Measurements from ENCODE around the gene PILRB.
"Not testable (repeated sequence)": the region's sequence is repeated elsewhere in the genome, so short reads cannot be mapped to it uniquely, and the experiment has no call there.

The PILRB gene

DNA sequence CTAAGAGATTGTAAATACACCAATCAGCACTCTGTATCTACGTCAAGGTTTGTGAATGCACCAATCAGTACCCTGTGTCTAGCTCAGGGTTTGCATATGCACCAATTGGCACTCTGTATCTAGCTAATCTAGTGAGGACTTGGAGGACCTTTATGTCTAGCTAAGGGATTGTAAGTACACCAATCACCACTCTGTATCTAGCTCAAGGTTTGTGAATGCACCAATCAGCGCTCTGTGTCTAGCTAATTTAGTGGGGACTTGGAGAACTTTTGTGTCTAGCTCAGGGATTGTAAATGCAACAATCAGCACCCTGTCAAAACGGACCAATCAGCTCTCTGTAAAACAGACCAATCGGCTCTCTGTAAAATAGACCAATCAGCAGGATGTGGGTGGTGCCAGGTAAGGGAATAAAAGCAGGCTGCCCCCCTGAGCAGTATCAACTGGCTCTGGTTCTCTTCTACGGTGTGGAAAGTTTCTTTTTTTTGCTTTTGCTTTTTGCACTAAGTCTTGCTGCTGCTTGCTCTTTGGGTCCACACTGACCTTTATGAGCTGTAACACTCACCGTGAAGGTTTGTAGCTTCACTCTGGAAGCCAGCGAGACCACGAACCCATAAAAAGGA is 24.4 kb downstream of the PILRB start:
- not testable (repeated sequence) for H3K4me3 ChIP-seq (ENCODE audit: low read depth in 1 of 2, low read length in 2 of 2); H3K9ac ChIP-seq (ENCODE audit: low read length); H3K36me3 ChIP-seq (ENCODE audit: insufficient read depth, low read length); H3K27me3 ChIP-seq (ENCODE audit: control insufficient read depth in 1 of 2, insufficient read depth in 2 of 2, low read length in 2 of 2); H3K27ac ChIP-seq (ENCODE audit: low read depth, low read length); H3K9me3 ChIP-seq (ENCODE audit: low read length); H3K4me1 ChIP-seq (ENCODE audit: insufficient read depth, low read length)

GRCh38 chr7:100384628-100385294 is 26.8 kb downstream of the PILRB start:
- Histone ChIP-seq H3K36me3 (ENCODE audit: insufficient read depth, low read length) (no peaks in the 10 kb centered on the region), H3K9ac (ENCODE audit: low read length) (no peak overlapping the region), H3K4me3 (ENCODE audit: low read depth in 1 of 2, low read length in 2 of 2) (no peak overlapping the region), H3K4me1 (ENCODE audit: insufficient read depth, low read length) (no peaks in the 10 kb centered on the region), H3K27ac (ENCODE audit: low read depth, low read length) (no peak overlapping the region), H3K9me3 (ENCODE audit: low read length) (no peaks in the 10 kb centered on the region), H3K27me3 (ENCODE audit: control insufficient read depth in 1 of 2, insufficient read depth in 2 of 2, low read length in 2 of 2) (no peaks in the 10 kb centered on the region)

GRCh38 chr7:100386940-100387339 is 29.0 kb downstream of the PILRB start:
- no peak overlapping the region for H3K4me3 ChIP-seq (ENCODE audit: low read depth in 1 of 2, low read length in 2 of 2)
- H3K27ac ChIP-seq (ENCODE audit: low read depth, low read length): no peak overlapping the region
- no peaks in the 10 kb centered on the region for H3K27me3 ChIP-seq (ENCODE audit: control insufficient read depth in 1 of 2, insufficient read depth in 2 of 2, low read length in 2 of 2)
- no peak overlapping the region for H3K9ac ChIP-seq (ENCODE audit: low read length)
- no peaks in the 10 kb centered on the region for H3K9me3 ChIP-seq (ENCODE audit: low read length)
- H3K4me1 ChIP-seq (ENCODE audit: insufficient read depth, low read length): no peaks in the 10 kb centered on the region
- no peaks in the 10 kb centered on the region for H3K36me3 ChIP-seq (ENCODE audit: insufficient read depth, low read length)

DNA sequence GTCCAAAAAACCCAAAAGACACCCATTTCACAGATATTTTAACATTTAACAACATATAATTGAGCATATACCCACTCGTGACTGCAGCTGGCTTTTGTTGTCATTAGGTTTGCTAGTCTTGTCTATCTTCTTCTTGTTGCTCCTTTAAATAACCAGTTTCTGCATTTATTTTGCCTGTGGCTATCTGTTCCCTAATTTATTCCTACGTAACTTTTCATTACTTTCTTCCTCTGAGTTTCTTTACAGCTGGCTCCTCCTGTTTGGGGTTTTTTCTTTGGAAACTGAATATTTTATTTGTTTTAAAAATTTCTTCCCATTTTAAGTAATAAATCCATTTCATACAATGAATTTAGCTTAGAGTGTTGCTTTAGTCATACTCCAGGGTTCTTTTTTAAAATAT is 29.8 kb downstream of the PILRB start:
- Histone ChIP-seq H3K4me1 (ENCODE audit: insufficient read depth, low read length) (no peaks in the 10 kb centered on the region), H3K4me3 (ENCODE audit: low read depth in 1 of 2, low read length in 2 of 2) (no peak overlapping the region), H3K9me3 (ENCODE audit: low read length) (no peaks in the 10 kb centered on the region), H3K36me3 (ENCODE audit: insufficient read depth, low read length) (no peaks in the 10 kb centered on the region), H3K9ac (ENCODE audit: low read length) (no peak overlapping the region), H3K27ac (ENCODE audit: low read depth, low read length) (no peak overlapping the region), H3K27me3 (ENCODE audit: control insufficient read depth in 1 of 2, insufficient read depth in 2 of 2, low read length in 2 of 2) (no peaks in the 10 kb centered on the region)

GRCh38 chr7:100389437-100390088 is 31.6 kb downstream of the PILRB start:
- Histone ChIP-seq H3K4me1 (ENCODE audit: insufficient read depth, low read length) (no peaks in the 10 kb centered on the region), H3K9me3 (ENCODE audit: low read length) (no peaks in the 10 kb centered on the region), H3K27ac (ENCODE audit: low read depth, low read length) (no peak overlapping the region), H3K4me3 (ENCODE audit: low read depth in 1 of 2, low read length in 2 of 2) (no peak overlapping the region), H3K27me3 (ENCODE audit: control insufficient read depth in 1 of 2, insufficient read depth in 2 of 2, low read length in 2 of 2) (no peaks in the 10 kb centered on the region), H3K9ac (ENCODE audit: low read length) (no peak overlapping the region), H3K36me3 (ENCODE audit: insufficient read depth, low read length) (no peaks in the 10 kb centered on the region)

GRCh38 chr7:100390286-100391009 is 32.5 kb downstream of the PILRB start:
- no peaks in the 10 kb centered on the region for H3K36me3 ChIP-seq (ENCODE audit: insufficient read depth, low read length)
- H3K4me3 ChIP-seq (ENCODE audit: low read depth in 1 of 2, low read length in 2 of 2): no peak overlapping the region
- no peak overlapping the region for H3K9ac ChIP-seq (ENCODE audit: low read length)
- no peaks in the 10 kb centered on the region for H3K9me3 ChIP-seq (ENCODE audit: low read length)
- H3K4me1 ChIP-seq (ENCODE audit: insufficient read depth, low read length): no peaks in the 10 kb centered on the region
- H3K27ac ChIP-seq (ENCODE audit: low read depth, low read length): no peak overlapping the region
- no peaks in the 10 kb centered on the region for H3K27me3 ChIP-seq (ENCODE audit: control insufficient read depth in 1 of 2, insufficient read depth in 2 of 2, low read length in 2 of 2)

DNA sequence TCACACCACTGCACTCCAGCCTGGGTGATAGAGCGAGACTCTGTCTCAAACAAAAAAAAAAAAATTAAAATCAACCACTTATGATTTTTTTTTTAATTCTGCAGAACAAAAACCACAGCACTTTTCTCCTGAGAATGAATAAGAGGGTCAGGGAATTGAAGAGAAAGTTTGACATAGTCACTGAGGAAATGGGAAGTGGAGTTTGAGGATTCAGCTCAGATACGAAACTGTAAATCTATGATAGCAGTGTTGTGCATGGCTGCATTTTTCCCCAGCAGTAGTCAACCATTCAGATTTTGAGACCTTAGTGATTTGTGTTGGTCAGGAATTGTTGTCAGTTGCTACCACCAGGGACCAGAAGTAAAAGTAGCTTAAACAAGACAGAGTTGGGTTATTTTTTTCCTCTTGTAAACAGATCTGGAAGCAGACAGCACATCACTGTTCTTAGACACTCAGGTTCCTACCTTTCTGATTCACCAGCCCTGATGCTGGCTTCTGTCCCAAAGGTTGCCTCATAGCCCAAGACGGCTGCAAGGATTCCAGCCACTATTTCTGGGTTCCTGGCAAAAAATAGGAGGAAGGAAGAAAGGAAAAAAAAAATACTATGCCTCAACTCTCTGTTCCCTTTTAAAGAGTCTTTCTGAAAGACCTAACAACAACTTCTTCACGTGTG is 35.5 kb downstream of the PILRB start:
- H3K4me3 ChIP-seq (ENCODE audit: low read depth in 1 of 2, low read length in 2 of 2): no peak overlapping the region
- H3K4me1 ChIP-seq (ENCODE audit: insufficient read depth, low read length): no peaks in the 10 kb centered on the region
- H3K27ac ChIP-seq (ENCODE audit: low read depth, low read length): no peak overlapping the region
- no peaks in the 10 kb centered on the region for H3K9me3 ChIP-seq (ENCODE audit: low read length)
- no peaks in the 10 kb centered on the region for H3K36me3 ChIP-seq (ENCODE audit: insufficient read depth, low read length)
- H3K27me3 ChIP-seq (ENCODE audit: control insufficient read depth in 1 of 2, insufficient read depth in 2 of 2, low read length in 2 of 2): no peaks in the 10 kb centered on the region
- no peak overlapping the region for H3K9ac ChIP-seq (ENCODE audit: low read length)

GRCh38 chr7:100394077-100394476 is 36.2 kb downstream of the PILRB start:
- Histone ChIP-seq H3K36me3 (ENCODE audit: insufficient read depth, low read length) (no peaks in the 10 kb centered on the region), H3K9ac (ENCODE audit: low read length) (no peak overlapping the region), H3K4me3 (ENCODE audit: low read depth in 1 of 2, low read length in 2 of 2) (no peak overlapping the region), H3K27me3 (ENCODE audit: control insufficient read depth in 1 of 2, insufficient read depth in 2 of 2, low read length in 2 of 2) (no peaks in the 10 kb centered on the region), H3K4me1 (ENCODE audit: insufficient read depth, low read length) (no peaks in the 10 kb centered on the region), H3K27ac (ENCODE audit: low read depth, low read length) (no peak overlapping the region), H3K9me3 (ENCODE audit: low read length) (no peaks in the 10 kb centered on the region)

DNA sequence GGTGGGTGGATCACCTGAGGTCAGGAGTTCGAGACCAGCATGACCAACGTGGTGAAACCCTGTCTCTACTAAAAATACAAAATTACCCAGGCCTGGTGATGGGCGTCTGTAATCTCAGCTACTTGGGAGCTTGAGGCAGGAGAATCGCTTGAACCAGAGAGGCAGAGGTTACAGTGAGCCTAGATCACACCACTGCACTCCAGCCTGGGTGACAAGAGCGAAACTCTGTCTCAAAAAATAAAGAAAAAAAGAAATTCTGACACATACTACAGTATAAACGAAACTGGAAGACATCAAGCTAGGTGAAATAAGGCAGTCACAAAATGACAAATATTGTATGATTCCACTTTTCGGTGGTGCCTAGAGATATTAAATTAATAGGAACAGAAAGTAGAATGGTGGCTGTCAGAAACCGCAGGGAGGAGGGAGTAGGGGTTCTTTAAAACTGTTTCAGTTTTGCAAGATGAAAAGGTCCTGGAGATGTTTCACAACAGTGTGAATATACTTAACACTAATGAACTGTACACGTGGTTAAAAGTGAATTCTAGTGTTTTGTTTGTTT is 38.6 kb downstream of the PILRB start:
- H3K4me1 ChIP-seq (ENCODE audit: insufficient read depth, low read length): no peaks in the 10 kb centered on the region
- no peak overlapping the region for H3K27ac ChIP-seq (ENCODE audit: low read depth, low read length)
- no peaks in the 10 kb centered on the region for H3K27me3 ChIP-seq (ENCODE audit: control insufficient read depth in 1 of 2, insufficient read depth in 2 of 2, low read length in 2 of 2)
- no peak overlapping the region for H3K9ac ChIP-seq (ENCODE audit: low read length)
- H3K4me3 ChIP-seq (ENCODE audit: low read depth in 1 of 2, low read length in 2 of 2): no peak overlapping the region
- no peaks in the 10 kb centered on the region for H3K9me3 ChIP-seq (ENCODE audit: low read length)
- no peaks in the 10 kb centered on the region for H3K36me3 ChIP-seq (ENCODE audit: insufficient read depth, low read length)

GRCh38 chr7:100397315-100398081 is 39.6 kb downstream of the PILRB start:
- H3K27ac ChIP-seq (ENCODE audit: low read depth, low read length): no peak overlapping the region
- H3K9ac ChIP-seq (ENCODE audit: low read length): no peak overlapping the region
- H3K4me3 ChIP-seq (ENCODE audit: low read depth in 1 of 2, low read length in 2 of 2): no peak overlapping the region
- H3K9me3 ChIP-seq (ENCODE audit: low read length): no peaks in the 10 kb centered on the region
- H3K27me3 ChIP-seq (ENCODE audit: control insufficient read depth in 1 of 2, insufficient read depth in 2 of 2, low read length in 2 of 2): no peaks in the 10 kb centered on the region
- no peaks in the 10 kb centered on the region for H3K36me3 ChIP-seq (ENCODE audit: insufficient read depth, low read length)
- H3K4me1 ChIP-seq (ENCODE audit: insufficient read depth, low read length): no peaks in the 10 kb centered on the region

Measured in muscle layer of colon (tissue), 2 donors.